Natural killer cell treated with Interleukin-12 subunit alpha and Interleukin-12 subunit beta and Interleukin-15 and Interleukin-18, amount 100 ng/mL, for 72 hours (primary cell): Measurements from ENCODE around the gene DLX3. TPM values are rescaled to one million over a fixed set of nuclear protein-coding genes. Genes with fewer than 3 reads are reported as not detected.

Experiments
- ATAC-seq, 2 donors: fragments of 150-1000 bp; cut with Tn5 transposase in 1 of 2; sonication (Bioruptor Pico), chemical (Tn5 transposase) in 1 of 2; 2 replicates each; pipeline ENCODE4 v1.10.0; 2021
- DNase-seq: peaks from one replicate; pipeline ENCODE4 v3.0.0; 2022; ENCODE audit warnings: low spot score
- H3K27ac Mint-ChIP-seq, 2 donors: 1 replicate in 1 of 2; 2 replicates in 1 of 2; pipeline ENCODE4 v1.8.0; 2022; ENCODE audit warnings: mixed read lengths in 2 of 2, mild to moderate bottlenecking in 1 of 2, moderate library complexity in 1 of 2
- H3K27me3 Mint-ChIP-seq, 2 donors: 1 replicate in 1 of 2; 2 replicates in 1 of 2; pipeline ENCODE4 v1.8.0; 2022; ENCODE audit warnings: mixed read lengths in 2 of 2
- H3K36me3 Mint-ChIP-seq: one replicate; pipeline ENCODE4 v1.8.0; 2022; ENCODE audit warnings: mixed read lengths
- H3K4me1 Mint-ChIP-seq, 2 donors: 1 replicate in 1 of 2; 2 replicates in 1 of 2; pipeline ENCODE4 v1.8.0; 2022; ENCODE audit warnings: low read depth in 2 of 2, mixed read lengths in 2 of 2, mild to moderate bottlenecking in 1 of 2
- H3K4me3 Mint-ChIP-seq: one replicate; pipeline ENCODE4 v1.8.0; 2022; ENCODE audit warnings: mixed read lengths
- H3K9me3 Mint-ChIP-seq: 2 replicates; pipeline ENCODE4 v1.8.0; 2022; ENCODE audit warnings: mixed read lengths
- total RNA-seq, 2 donors: library from RNA; stranded (reverse); gene quantifications; one replicate each; pipeline ENCODE4 v1.2.3, GENCODE V29; 2022

The DLX3 gene
- total RNA-seq, 2 donors from 2014 or later, result not detected

DNA sequence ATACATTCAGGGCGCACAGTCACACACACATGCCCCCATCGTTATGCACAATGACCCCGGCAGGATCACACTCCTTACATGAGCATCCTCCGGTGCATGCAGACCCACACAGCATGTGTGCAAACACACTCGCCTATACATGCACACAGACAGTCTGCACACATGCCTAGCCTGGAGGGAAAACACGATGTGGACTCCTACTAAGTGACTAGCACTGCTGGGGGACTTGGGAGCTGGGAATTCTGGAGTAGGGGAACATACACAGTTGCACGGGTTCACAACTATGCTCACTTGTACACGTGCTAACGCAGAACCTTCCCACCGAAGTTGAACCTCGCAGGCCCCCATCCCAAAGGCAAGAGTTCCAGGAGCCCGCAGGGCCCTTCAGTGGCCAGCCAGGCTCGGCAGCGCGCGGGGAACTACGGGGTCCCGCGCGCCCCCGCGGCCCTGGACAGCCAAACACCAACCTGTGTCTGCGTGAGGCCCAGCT lies 2.0 kb downstream of the DLX3 start:
- H3K27ac Mint-ChIP-seq, result no peak overlapping the region
- H3K27me3 Mint-ChIP-seq, result peaks cover 54 to 81% of the 10 kb centered on the region in 2 donors
- no peaks in the 10 kb centered on the region for H3K36me3 Mint-ChIP-seq
- ATAC-seq (no peak), DNase-seq (no peak)
- peaks cover 24 to 26% of the 10 kb centered on the region in 2 donors for H3K4me1 Mint-ChIP-seq
- no peaks in the 10 kb centered on the region for H3K9me3 Mint-ChIP-seq
- H3K4me3 Mint-ChIP-seq, result peak overlapping the region; percentile 17

DNA sequence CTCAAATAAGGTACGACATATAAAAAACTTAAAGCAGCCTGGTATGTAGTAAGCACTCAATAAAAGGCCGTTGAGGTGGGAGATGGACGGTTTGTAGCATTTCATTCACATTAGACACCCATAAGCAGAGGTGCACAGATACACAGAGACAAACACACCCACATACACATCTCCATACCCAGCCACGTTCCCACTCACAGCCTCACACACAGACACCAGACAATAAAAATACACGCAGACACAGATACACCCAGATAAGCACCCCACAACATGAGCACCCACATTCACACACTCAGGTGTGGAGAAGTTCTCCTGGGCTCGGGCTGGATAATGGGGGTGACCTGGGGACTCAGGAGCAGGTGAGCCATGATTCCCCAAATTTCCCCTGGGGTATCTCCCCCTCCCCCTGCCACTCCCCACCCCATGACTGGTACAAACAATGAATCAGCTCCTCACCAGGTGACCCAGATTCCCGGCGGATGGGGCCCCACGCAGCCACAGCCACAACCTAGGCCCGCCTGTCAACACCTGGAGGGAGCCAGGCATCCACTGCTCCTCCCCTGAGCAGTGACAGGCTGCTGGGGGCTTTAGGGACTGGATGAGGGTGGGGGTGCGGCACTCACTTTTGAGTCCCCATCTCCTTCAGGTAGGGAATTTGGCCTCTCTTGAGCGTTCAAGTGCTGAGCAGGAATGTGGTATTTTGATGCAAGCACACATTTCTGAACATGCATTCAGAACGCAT lies 2.7 kb downstream of the DLX3 start:
- peak overlapping the region; percentile 18 for H3K4me3 Mint-ChIP-seq
- DNase-seq (no peak), ATAC-seq (no peak)
- no peaks in the 10 kb centered on the region for H3K9me3 Mint-ChIP-seq
- H3K4me1 Mint-ChIP-seq, result peaks cover 24 to 26% of the 10 kb centered on the region in 2 donors
- no peaks in the 10 kb centered on the region for H3K36me3 Mint-ChIP-seq
- peaks cover 54 to 75% of the 10 kb centered on the region in 2 donors for H3K27me3 Mint-ChIP-seq
- H3K27ac Mint-ChIP-seq, result no peak overlapping the region

DNA sequence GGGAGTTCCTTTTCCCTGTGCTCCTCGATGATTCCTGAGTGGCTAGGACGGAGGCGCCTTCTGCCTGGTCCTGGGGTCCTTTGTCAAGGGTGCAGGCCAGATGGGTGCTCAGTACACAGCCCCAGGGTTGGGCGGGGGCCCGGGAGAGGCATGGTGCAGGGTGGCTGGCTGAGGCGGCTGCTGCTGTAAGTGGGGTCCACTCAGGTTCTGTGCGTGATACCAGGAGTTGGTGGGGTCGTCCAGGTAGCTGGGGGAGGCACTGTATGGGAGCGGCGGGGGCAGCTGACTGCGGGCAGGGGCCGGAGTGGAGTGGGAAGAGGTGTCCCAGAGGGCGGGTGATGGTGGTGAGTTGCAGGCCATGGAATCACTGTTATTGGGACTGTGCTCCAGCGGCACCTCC lies 3.6 kb downstream of the DLX3 start:
- no peak for DNase-seq
- H3K27me3 Mint-ChIP-seq, result peaks cover 56 to 76% of the 10 kb centered on the region in 2 donors
- peaks cover 21 to 24% of the 10 kb centered on the region in 2 donors for H3K4me1 Mint-ChIP-seq
- no peak overlapping the region for H3K27ac Mint-ChIP-seq
- no peaks in the 10 kb centered on the region for H3K36me3 Mint-ChIP-seq
- H3K9me3 Mint-ChIP-seq, result no peaks in the 10 kb centered on the region
- no peak overlapping the region for H3K4me3 Mint-ChIP-seq
- ATAC-seq, result no peak

DNA sequence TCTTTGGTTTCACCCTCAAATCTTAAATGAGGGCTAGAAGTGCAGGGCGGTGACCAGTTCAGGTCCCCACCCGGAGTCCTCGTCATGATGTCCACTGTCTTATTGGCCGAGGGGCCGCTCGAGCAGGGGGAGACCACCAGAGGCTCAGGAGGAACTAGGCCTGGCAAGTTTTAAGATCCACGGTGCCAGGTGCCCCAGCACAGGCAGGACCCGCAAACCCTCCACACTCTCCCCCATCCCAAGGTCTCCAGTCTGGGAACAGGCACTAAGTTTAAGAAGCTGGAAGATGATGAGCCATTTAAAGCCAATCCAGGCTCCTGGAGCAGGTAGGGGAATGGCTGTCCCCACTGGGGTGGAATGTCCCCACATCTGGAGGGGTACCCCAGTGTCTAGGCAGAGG lies 4.1 kb downstream of the DLX3 start:
- DNase-seq (no peak), ATAC-seq (no peak)
- no peaks in the 10 kb centered on the region for H3K9me3 Mint-ChIP-seq
- H3K27me3 Mint-ChIP-seq, result peaks cover 52 to 71% of the 10 kb centered on the region in 2 donors
- no peaks in the 10 kb centered on the region for H3K36me3 Mint-ChIP-seq
- H3K27ac Mint-ChIP-seq, result no peak overlapping the region
- H3K4me3 Mint-ChIP-seq, result no peak overlapping the region
- H3K4me1 Mint-ChIP-seq, result peaks cover 19 to 21% of the 10 kb centered on the region in 2 donors

DNA sequence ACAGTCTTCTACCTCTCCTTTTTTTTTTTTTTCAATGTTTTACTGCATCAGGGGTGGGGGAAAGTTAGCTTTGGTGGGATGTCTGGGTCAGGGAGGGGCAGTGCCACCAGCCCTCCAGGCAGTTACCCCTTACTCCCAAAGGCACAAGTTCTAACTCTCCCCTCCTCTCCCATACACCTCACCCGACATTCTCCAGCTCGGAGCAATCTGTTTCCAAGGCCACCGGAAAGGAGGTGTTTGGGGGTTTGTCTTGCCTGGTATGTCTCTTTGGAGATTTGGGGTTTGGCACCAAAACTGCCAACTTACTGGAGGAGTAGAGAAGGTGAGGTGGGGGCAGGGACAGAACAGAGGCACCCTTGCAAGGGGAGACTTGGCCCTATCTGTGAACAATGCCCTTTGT lies 4.7 kb downstream of the DLX3 start:
- no peak overlapping the region for H3K4me3 Mint-ChIP-seq
- ATAC-seq, result no peak
- H3K9me3 Mint-ChIP-seq, result no peaks in the 10 kb centered on the region
- no peak for DNase-seq
- peaks cover 49 to 65% of the 10 kb centered on the region in 2 donors for H3K27me3 Mint-ChIP-seq
- H3K27ac Mint-ChIP-seq, result no peak overlapping the region
- H3K4me1 Mint-ChIP-seq, result peaks cover 17 to 18% of the 10 kb centered on the region in 2 donors
- H3K36me3 Mint-ChIP-seq, result no peaks in the 10 kb centered on the region

DNA sequence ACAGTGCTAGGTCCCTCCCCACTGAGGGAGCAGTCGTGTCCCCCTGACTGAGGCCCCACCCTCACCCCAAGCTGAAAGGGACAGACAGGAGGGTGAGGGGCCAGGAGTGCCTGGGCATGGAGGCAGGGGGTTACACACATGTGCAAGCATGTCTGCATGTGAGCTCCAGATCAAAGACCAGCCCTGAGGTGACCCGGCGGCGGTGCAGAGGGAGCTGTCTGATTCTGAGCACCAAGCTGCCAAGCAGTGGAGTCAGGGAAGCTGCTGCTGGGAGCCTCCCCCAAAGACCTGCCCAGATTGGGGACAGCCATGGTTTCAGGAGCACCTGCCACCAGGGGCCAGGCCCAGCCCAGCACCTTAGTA lies 5.5 kb downstream of the DLX3 start:
- Mint-ChIP-seq H3K27ac (no peak overlapping the region), H3K4me3 (no peak overlapping the region), H3K9me3 (no peaks in the 10 kb centered on the region), H3K4me1 (peaks cover 8 to 11% of the 10 kb centered on the region in 2 donors), H3K36me3 (no peaks in the 10 kb centered on the region), H3K27me3 (peaks cover 42 to 57% of the 10 kb centered on the region in 2 donors)
- DNase-seq (no peak), ATAC-seq (no peak)

DNA sequence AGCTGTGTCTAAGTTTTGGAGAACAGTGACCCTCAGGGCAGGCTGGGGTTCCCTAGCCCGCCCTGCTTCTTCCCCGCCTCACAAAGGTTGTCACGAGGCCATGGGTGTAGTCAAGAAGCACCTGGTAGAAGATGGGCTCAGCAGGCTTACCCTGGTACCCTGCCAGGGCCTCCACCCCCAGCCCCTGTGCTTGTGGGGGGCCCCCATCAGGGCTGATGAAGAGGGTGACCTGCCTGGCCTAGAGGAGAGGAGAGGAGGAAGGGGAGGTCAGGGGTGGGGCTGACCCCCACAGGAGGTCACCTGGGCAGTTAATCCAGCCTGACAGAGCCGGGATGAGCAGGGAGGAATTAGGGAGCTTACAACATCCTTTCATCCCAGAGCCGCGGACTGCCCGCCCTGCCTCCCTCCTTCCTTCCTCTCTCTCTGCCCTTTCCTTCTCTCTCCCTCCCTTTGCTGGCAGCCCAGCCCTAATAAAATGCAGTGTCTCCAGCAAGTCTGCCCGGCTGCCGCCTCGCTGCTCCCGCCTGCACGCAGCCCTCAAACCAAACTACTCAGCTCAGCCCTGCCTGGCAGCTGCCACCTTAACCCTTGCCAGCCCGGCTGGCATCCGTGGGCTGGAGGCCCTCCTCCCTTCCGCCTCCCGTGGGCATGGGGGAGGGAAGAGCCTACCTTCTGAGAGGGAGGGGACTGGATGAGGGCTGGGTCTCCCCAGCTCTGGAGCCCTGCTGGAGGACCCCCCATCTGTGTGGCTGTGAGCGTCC lies 7.2 kb downstream of the DLX3 start:
- no peaks in the 10 kb centered on the region for H3K9me3 Mint-ChIP-seq
- no peak for DNase-seq
- H3K27me3 Mint-ChIP-seq, result peaks cover 39 to 46% of the 10 kb centered on the region in 2 donors
- no peak overlapping the region for H3K4me3 Mint-ChIP-seq
- peaks cover 0 to under 1% of the 10 kb centered on the region in 2 donors for H3K4me1 Mint-ChIP-seq
- no peak overlapping the region for H3K27ac Mint-ChIP-seq
- no peaks in the 10 kb centered on the region for H3K36me3 Mint-ChIP-seq
- ATAC-seq, result peak in 1 of 2 donors; percentile 22

DNA sequence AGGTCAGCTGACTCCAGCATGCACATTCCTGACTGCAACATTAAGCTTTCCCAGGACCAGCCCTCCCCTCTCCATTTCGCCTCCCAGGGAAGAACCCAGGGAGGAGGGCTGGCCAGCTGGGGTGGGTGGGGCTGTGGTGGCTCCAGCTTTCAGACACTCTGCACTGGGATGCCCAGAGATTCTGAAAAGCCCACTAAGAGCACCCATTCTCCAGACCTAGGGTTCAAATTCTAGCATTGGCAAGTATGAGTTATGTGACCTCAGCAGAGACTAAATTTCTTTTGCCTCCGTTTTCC lies 7.8 kb downstream of the DLX3 start:
- H3K4me3 Mint-ChIP-seq, result no peak overlapping the region
- H3K9me3 Mint-ChIP-seq, result no peaks in the 10 kb centered on the region
- no peaks in the 10 kb centered on the region for H3K36me3 Mint-ChIP-seq
- H3K4me1 Mint-ChIP-seq, result no peaks in the 10 kb centered on the region
- DNase-seq (no peak), ATAC-seq (no peak)
- H3K27ac Mint-ChIP-seq, result no peak overlapping the region
- peaks cover 40% of the 10 kb centered on the region in 2 donors for H3K27me3 Mint-ChIP-seq

DNA sequence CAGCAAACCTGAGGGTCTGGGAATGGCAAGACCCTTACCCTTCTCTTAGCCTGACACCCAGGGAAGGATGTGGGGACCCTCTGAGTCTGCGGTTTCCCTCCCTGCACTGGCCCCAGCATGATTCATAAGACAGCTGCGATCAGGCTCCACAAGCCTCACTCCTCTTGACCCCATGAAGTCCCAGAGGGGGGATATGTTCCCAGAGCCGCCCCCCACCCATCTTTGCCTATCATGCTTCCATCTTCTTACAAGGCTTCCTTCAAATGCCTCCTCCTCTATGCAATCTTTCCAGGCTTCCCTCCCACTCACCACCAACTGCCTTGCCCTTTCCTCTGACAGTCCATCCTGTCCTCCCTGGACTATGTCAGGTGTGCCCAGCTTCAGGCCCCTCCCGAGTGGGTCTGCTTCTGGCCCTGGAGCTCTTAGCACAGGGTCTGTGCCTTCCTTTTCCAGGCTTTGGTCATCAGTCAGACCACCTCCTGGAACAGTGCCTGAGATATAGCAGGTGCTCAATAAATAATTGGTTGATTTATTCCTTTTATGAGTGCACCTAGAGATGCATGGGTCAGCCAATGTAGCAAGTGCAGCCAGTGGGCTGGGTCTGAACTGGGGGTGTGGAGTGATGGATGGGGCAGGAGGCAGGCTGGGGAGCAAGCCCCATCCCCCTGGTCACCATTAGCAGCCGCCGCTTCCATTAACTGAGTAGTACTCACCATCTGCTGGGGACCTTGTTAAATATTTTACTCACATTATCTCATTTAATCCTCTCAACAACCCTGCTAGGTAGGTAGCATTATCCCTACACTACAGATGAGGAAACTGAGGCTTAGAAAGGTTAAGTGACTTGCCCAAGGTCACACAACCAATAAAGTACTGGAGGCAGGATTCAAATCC lies 8.4 kb downstream of the DLX3 start:
- no peak for ATAC-seq
- H3K9me3 Mint-ChIP-seq, result no peaks in the 10 kb centered on the region
- H3K27ac Mint-ChIP-seq, result no peak overlapping the region
- H3K36me3 Mint-ChIP-seq, result no peaks in the 10 kb centered on the region
- peaks cover 34 to 39% of the 10 kb centered on the region in 2 donors for H3K27me3 Mint-ChIP-seq
- no peaks in the 10 kb centered on the region for H3K4me1 Mint-ChIP-seq
- H3K4me3 Mint-ChIP-seq, result no peak overlapping the region
- no peak for DNase-seq

DNA sequence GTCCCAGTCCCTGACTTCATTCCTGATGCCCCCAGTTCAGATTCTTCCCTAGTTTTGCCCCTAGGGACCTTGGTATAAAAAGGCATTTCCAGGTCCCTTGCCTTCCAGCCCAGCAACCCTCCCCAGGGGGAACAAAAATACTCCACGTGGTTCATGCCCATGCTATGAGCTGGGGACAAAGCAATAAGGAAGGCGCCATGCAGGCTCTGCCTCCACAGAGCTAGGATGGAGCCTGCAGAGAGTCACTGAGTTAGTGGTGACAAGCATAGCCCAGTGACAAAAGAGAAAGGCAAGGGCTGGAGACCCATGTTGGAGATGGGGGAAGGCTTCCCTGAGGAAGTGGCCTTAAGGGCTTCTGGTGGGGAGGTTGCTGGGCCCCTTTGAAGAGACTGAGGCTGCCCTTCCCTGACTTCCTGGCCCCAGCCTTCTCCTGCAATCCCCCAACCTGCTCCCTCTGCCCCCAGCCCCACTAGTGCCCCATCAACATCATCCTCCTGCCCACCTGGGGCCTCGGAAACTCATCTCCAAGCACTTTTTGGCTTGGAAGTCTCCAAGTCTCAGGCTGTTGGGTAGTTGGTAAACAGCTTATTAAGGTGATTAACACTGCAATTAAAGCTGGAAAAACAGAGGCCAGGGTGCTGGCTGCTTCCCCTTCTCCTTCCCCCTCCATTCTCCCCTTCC lies 9.6 kb downstream of the DLX3 start:
- Mint-ChIP-seq H3K36me3 (no peaks in the 10 kb centered on the region), H3K4me1 (no peaks in the 10 kb centered on the region), H3K4me3 (no peak overlapping the region), H3K27me3 (peaks cover 25 to 43% of the 10 kb centered on the region in 2 donors), H3K27ac (no peak overlapping the region), H3K9me3 (no peaks in the 10 kb centered on the region)
- no peak for ATAC-seq
- DNase-seq, result no peak

DNA sequence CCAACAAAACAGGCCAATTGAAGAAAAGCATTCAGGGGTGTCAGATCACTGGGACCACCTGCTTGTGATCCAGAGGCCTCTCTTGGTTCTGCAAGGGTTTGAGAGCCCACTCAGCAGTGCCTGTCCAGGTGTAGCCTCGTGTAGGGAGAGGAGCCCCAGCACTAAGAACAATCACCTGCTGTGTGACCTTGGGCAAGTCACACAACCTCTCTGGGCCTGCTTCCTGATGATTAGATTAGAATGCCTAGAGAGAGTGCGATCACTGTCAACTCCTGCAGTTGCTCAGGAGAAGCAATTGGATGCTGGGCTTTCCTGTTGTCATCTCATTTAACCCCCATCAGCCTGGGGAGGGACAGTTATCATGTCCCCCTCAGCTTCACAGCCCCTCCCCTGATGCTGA lies 10.2 kb downstream of the DLX3 start:
- peaks cover 19 to 42% of the 10 kb centered on the region in 2 donors for H3K27me3 Mint-ChIP-seq

DNA sequence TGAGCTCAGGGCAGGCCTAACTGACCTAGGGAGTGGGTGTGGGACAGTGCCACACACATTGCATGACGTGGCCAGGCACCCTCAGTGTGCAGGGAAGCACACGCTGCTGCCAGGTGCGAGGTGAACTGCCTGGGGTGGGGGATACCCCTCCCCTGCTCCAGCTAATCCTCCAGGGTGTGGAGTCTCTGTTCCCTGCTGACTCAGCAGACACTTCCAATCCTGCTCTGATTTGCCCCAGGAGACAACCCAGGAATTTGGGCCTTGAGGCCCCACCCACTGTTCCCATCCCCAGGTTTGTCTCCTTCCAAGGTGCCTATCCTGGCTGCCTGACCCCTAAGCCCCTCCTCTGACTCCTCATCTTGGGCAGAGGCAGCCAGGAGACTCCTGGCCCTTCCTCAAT lies 10.7 kb downstream of the DLX3 start:
- Mint-ChIP-seq H3K4me3 (no peak overlapping the region), H3K27me3 (peaks cover 23 to 43% of the 10 kb centered on the region in 2 donors), H3K9me3 (no peaks in the 10 kb centered on the region), H3K36me3 (no peaks in the 10 kb centered on the region), H3K4me1 (no peaks in the 10 kb centered on the region), H3K27ac (peak overlapping the region in 1 of 2 donors; percentile 33)
- ATAC-seq (no peak), DNase-seq (no peak)

More for the DNA sequence above, 10.2 kb downstream of the DLX3 start:
- ATAC-seq (no peak), DNase-seq (no peak)
- no peaks in the 10 kb centered on the region for H3K4me1 Mint-ChIP-seq
- H3K27ac Mint-ChIP-seq, result no peak overlapping the region
- H3K4me3 Mint-ChIP-seq, result no peak overlapping the region
- H3K9me3 Mint-ChIP-seq, result no peaks in the 10 kb centered on the region
- no peaks in the 10 kb centered on the region for H3K36me3 Mint-ChIP-seq

DNA sequence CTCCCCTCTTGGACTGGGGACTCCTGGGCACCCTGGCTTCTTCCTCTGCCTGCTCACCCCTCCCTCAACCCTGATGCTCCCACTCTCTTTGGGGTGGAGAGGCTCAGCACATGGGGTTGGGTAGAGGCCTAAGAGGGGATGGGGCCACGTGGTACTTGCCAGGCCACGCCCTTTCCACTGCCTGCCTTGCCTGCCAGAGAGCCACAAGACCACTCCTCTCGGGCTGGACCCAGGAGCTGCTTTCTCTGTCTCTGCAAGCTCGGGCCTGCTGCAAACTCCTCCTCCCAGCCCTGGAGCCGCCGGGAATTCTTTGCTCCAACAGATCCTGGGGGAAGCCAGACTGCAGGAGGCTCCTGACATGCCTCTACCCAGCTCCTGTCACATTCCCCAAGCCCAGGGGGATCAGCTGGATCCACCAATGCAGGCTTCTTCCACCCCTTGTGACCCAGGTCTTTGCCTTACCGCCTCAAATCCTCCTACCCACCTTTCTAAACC lies 14.3 kb downstream of the DLX3 start:
- Mint-ChIP-seq H3K27ac (no peak overlapping the region), H3K4me3 (no peak overlapping the region), H3K4me1 (no peaks in the 10 kb centered on the region), H3K36me3 (no peaks in the 10 kb centered on the region), H3K27me3 (peaks cover 10 to 35% of the 10 kb centered on the region in 2 donors), H3K9me3 (no peaks in the 10 kb centered on the region)
- DNase-seq (no peak), ATAC-seq (no peak)
